Gastrocnemius medialis (tissue), 4 donors: ENCODE data around the gene CFB. TPM values are rescaled to one million over a fixed set of nuclear protein-coding genes. Genes with fewer than 3 reads are reported as not detected.

Experiments
- ATAC-seq, 2 donors: fragments of 150-250 bp; one replicate each; pipeline ENCODE4 v1.9.1; 2016
- DNase-seq, 2 donors: peaks; one replicate each; pipeline ENCODE4 v3.0.0-alpha.2; 2019
- H3K27ac ChIP-seq, 4 donors: fragments of 200-600 bp; sonication (generic); 1 replicate in 1 of 4; 2 replicates in 3 of 4; pipeline ENCODE4 v1.5.1; 2016 to 2018; ENCODE audit warnings: mild to moderate bottlenecking in 2 of 4, moderate library complexity in 1 of 4
- H3K27me3 ChIP-seq, 3 donors: fragments of 200-600 bp; sonication (generic) in 2 of 3; 1 replicate in 1 of 3; 2 replicates in 2 of 3; pipeline versions ENCODE4 v1.5.1 to v1.6.0; 2016 to 2019; ENCODE audit warnings: mild to moderate bottlenecking in 1 of 3, moderate library complexity in 1 of 3
- H3K36me3 ChIP-seq, 2 donors: fragments of 200-600 bp; sonication (generic) in 1 of 2; one replicate each; pipeline ENCODE4 v1.5.1; 2017 to 2018
- H3K4me1 ChIP-seq, 2 donors: fragments of 200-600 bp; sonication (generic) in 1 of 2; one replicate each; pipeline ENCODE4 v1.5.1; 2016 to 2017; ENCODE audit warnings: mild to moderate bottlenecking in 2 of 2
- H3K4me3 ChIP-seq, 4 donors: fragments of 200-600 bp; sonication (generic) in 3 of 4; 1 replicate in 1 of 4; 2 replicates in 3 of 4; pipeline ENCODE4 v1.5.1; 2016 to 2019; ENCODE audit warnings: mild to moderate bottlenecking in 2 of 4
- H3K9me3 ChIP-seq, 3 donors: fragments of 200-600 bp; sonication (generic) in 2 of 3; 1 replicate in 1 of 3; 2 replicates in 2 of 3; pipeline ENCODE4 v1.5.1; 2016 to 2019
- CTCF ChIP-seq, 5 experiments: fragments of 450-650 bp in 3 of 5; fragments of 200-600 bp in 2 of 5; sonication (generic) in 2 of 5; IDR thresholded peaks in 4 of 5; conservative IDR thresholded peaks in 1 of 5; 1 replicate in 4 of 5; 2 replicates in 1 of 5; pipeline ENCODE4 v1.5.1; 2016 to 2019; ENCODE audit warnings: antibody characterized with exemption in 5 of 5, mild to moderate bottlenecking in 3 of 5, moderate library complexity in 3 of 5
- POLR2A ChIP-seq, 2 donors: fragments of 450-650 bp; IDR thresholded peaks; one replicate each; pipeline ENCODE4 v1.6.1; 2017; ENCODE audit warnings: antibody characterized with exemption in 2 of 2, mild to moderate bottlenecking in 2 of 2, moderate library complexity in 2 of 2
- in situ Hi-C, 4 donors: fragments of 200-750 bp; cut with MboI; loops; one replicate each; pipeline versions ENCODE4 v1.15.0 to v1.8.0; 2017; ENCODE audit warnings: low sequenced_read_pairs in 4 of 4
- intact Hi-C: fragments of 100-400 bp; cut with DNase I; formaldehyde crosslinking; loops from one replicate; pipeline ENCODE4 v1.15.1; 2023; ENCODE audit warnings: low total_unique reads
- total RNA-seq, 4 donors: library from RNA; depleted of rRNA; stranded (reverse); fragments of >200 nt; gene quantifications; one replicate each; pipeline versions ENCODE4 v1.1.0 to v1.2.3, GENCODE V29; 2016

Gene CFB
- total RNA-seq, 4 donors from 2014 or later, result 1.0 to 13.8 (median 6.1) TPM

GRCh38 chr6:31901415-31901952 is 44.4 kb upstream of the CFB start:
- Histone ChIP-seq H3K36me3 (no peaks in the 10 kb centered on the region), H3K27me3 (no peaks in the 10 kb centered on the region), H3K4me3 (peak overlapping the region; percentile 56 to 93 (median 80)), H3K9me3 (no peaks in the 10 kb centered on the region), H3K27ac (peak overlapping the region; percentile 78 to 89 (median 86)), H3K4me1 (peaks cover 20 to 25% of the 10 kb centered on the region in 2 donors)
- ATAC-seq (peak; percentile 16 to 21), DNase-seq (peak; percentile 32 to 58)
- intact Hi-C loops (loop anchor here (5.0 kb wide), 1 partner anchor 276 kb away; the partner anchor contains the start of genes AGPAT1 and RNF5), in situ Hi-C loops (loop anchor here in 2 of 4 donors (10.0 kb wide), 1 partner anchor 53 kb away; the partner anchor contains the start of genes NELFE (in 2 of the 2) and SKIC2 (in 2 of the 2))
- TF ChIP-seq POLR2A (IDR thresholded peaks at IDR 0.05), result no peak
- TF ChIP-seq CTCF (IDR thresholded peaks at IDR 0.05 in 4 of 5, conservative IDR thresholded peaks at IDR 0.05 in 1 of 5), result no peak

- in situ Hi-C loops (loop anchor here in 2 of 4 donors (10.0 kb wide), 1 partner anchor 53 kb away; the partner anchor contains the start of genes NELFE (in 2 of the 2) and SKIC2 (in 2 of the 2)), intact Hi-C loops (loop anchor here (2.0 to 5.0 kb wide), 2 partner anchors 57 to 275 kb away; partner anchors contain the start of genes AGPAT1, NELFE, RNF5 and SKIC2)
- Histone ChIP-seq H3K36me3 (no peaks in the 10 kb centered on the region), H3K9me3 (no peaks in the 10 kb centered on the region), H3K4me1 (peaks cover 15 to 19% of the 10 kb centered on the region in 2 donors), H3K4me3 (peak within 1 kb of the TSS; percentile 56 to 93 (median 80)), H3K27ac (peak within 1 kb of the TSS; percentile 78 to 89 (median 86)), H3K27me3 (no peaks in the 10 kb centered on the region)
- peak in 1 of 5 experiments; percentile 20 for TF ChIP-seq CTCF (IDR thresholded peaks at IDR 0.05 in 4 of 5, conservative IDR thresholded peaks at IDR 0.05 in 1 of 5)
- peak; percentile 22 to 33 for TF ChIP-seq POLR2A (IDR thresholded peaks at IDR 0.05)
- DNase-seq (peak; percentile 78 to 82), ATAC-seq (peak; percentile 58 to 65)
Observed at GRCh38 chr6:31901953-31902643, 43.8 kb upstream of the CFB start, which contains the start of gene ZBTB12. ZBTB12 (minus strand) TSS chr6:31902086; CDS start chr6:31901305, 781 bp downstream.

GRCh38 chr6:31903957-31904356 is 41.9 kb upstream of the CFB start:
- intact Hi-C loops, result loop anchor here (2.0 to 5.0 kb wide), 2 partner anchors 55 to 273 kb away; partner anchors contain the start of genes AGPAT1, NELFE, RNF5 and SKIC2
- in situ Hi-C loops, result loop anchor here in 2 of 4 donors (10.0 kb wide), 1 partner anchor 51 kb away; the partner anchor contains the start of genes NELFE (in 2 of the 2) and SKIC2 (in 2 of the 2)
- H3K4me1 ChIP-seq, result peaks cover 9 to 13% of the 10 kb centered on the region in 2 donors
- no peak for TF ChIP-seq CTCF (IDR thresholded peaks at IDR 0.05 in 4 of 5, conservative IDR thresholded peaks at IDR 0.05 in 1 of 5)
- no peak for TF ChIP-seq POLR2A (IDR thresholded peaks at IDR 0.05)
- H3K36me3 ChIP-seq, result no peaks in the 10 kb centered on the region
- no peaks in the 10 kb centered on the region for H3K9me3 ChIP-seq
- no peak overlapping the region for H3K27ac ChIP-seq
- H3K27me3 ChIP-seq, result no peaks in the 10 kb centered on the region
- no peak for ATAC-seq
- H3K4me3 ChIP-seq, result no peak overlapping the region
- DNase-seq, result no peak

GRCh38 chr6:31905041-31905440 is 40.9 kb upstream of the CFB start:
- Histone ChIP-seq H3K4me3 (no peak overlapping the region), H3K27me3 (no peaks in the 10 kb centered on the region), H3K27ac (no peak overlapping the region), H3K9me3 (no peaks in the 10 kb centered on the region), H3K36me3 (no peaks in the 10 kb centered on the region), H3K4me1 (peaks cover 7 to 13% of the 10 kb centered on the region in 2 donors)
- ATAC-seq, result no peak
- in situ Hi-C loops, result loop anchor here in 2 of 4 donors (10.0 kb wide), 1 partner anchor 50 kb away; the partner anchor contains the start of genes NELFE (in 2 of the 2) and SKIC2 (in 2 of the 2)
- intact Hi-C loops, result no loop called here
- TF ChIP-seq POLR2A (IDR thresholded peaks at IDR 0.05) (no peak), CTCF (IDR thresholded peaks at IDR 0.05 in 4 of 5, conservative IDR thresholded peaks at IDR 0.05 in 1 of 5) (no peak)
- DNase-seq, result no peak
